Measurements from ENCODE around the gene OGFOD3.

The OGFOD3 gene

GRCh38 chr17:82403662-82404660 lies 14.4 kb downstream of the OGFOD3 start:
- TF ChIP-seq TAF1 (IDR thresholded peaks at IDR 0.05; ENCODE audit: low read depth) (no peak), TCF12 (IDR thresholded peaks at IDR 0.05; ENCODE audit: low read depth) (no peak), EP300 (IDR thresholded peaks at IDR 0.05; ENCODE audit: borderline replicate concordance) (no peak), NFIC (IDR thresholded peaks at IDR 0.05) (no peak), ZBTB7A (IDR thresholded peaks at IDR 0.05; ENCODE audit: low read depth) (no peak), REST (IDR thresholded peaks at IDR 0.05; ENCODE audit: low read depth) (no peak), MAX (IDR thresholded peaks at IDR 0.05) (no peak), CEBPB (IDR thresholded peaks at IDR 0.05) (no peak)

GRCh38 chr17:82402865-82403264 lies 15.5 kb downstream of the OGFOD3 start:
- TF ChIP-seq TEAD4 (IDR thresholded peaks at IDR 0.05) (no peak), ZBTB7A (IDR thresholded peaks at IDR 0.05; ENCODE audit: low read depth) (no peak), NFIC (IDR thresholded peaks at IDR 0.05) (no peak), EGR1 (IDR thresholded peaks at IDR 0.05) (no peak), CEBPB (IDR thresholded peaks at IDR 0.05) (no peak), YY1 (IDR thresholded peaks at IDR 0.05; ENCODE audit: low read depth) (no peak), TAF1 (IDR thresholded peaks at IDR 0.05; ENCODE audit: low read depth) (no peak), CREB1 (IDR thresholded peaks at IDR 0.05; ENCODE audit: low read depth) (no peak), RAD21 (IDR thresholded peaks at IDR 0.05; ENCODE audit: low read depth) (no peak), FOXM1 (IDR thresholded peaks at IDR 0.05; ENCODE audit: borderline replicate concordance, low read depth) (no peak), TCF12 (IDR thresholded peaks at IDR 0.05; ENCODE audit: low read depth) (no peak), EP300 (IDR thresholded peaks at IDR 0.05; ENCODE audit: borderline replicate concordance) (no peak), MAX (IDR thresholded peaks at IDR 0.05) (no peak), USF1 (IDR thresholded peaks at IDR 0.05) (no peak), REST (IDR thresholded peaks at IDR 0.05; ENCODE audit: low read depth) (no peak)

GRCh38 chr17:82400830-82401229 lies 17.6 kb downstream of the OGFOD3 start:
- no peak for TF ChIP-seq EGR1 (IDR thresholded peaks at IDR 0.05)

GRCh38 chr17:82400206-82400605 lies 18.2 kb downstream of the OGFOD3 start:
- TF ChIP-seq USF1 (IDR thresholded peaks at IDR 0.05) (no peak), MAX (IDR thresholded peaks at IDR 0.05) (no peak), CEBPB (IDR thresholded peaks at IDR 0.05) (no peak), EP300 (IDR thresholded peaks at IDR 0.05; ENCODE audit: borderline replicate concordance) (no peak), NFIC (IDR thresholded peaks at IDR 0.05) (no peak), ZBTB7A (IDR thresholded peaks at IDR 0.05; ENCODE audit: low read depth) (no peak), CREB1 (IDR thresholded peaks at IDR 0.05; ENCODE audit: low read depth) (no peak), TCF12 (IDR thresholded peaks at IDR 0.05; ENCODE audit: low read depth) (no peak), REST (IDR thresholded peaks at IDR 0.05; ENCODE audit: low read depth) (no peak), TEAD4 (IDR thresholded peaks at IDR 0.05) (no peak), YY1 (IDR thresholded peaks at IDR 0.05; ENCODE audit: low read depth) (no peak), RAD21 (IDR thresholded peaks at IDR 0.05; ENCODE audit: low read depth) (no peak), EGR1 (IDR thresholded peaks at IDR 0.05) (no peak), FOXM1 (IDR thresholded peaks at IDR 0.05; ENCODE audit: borderline replicate concordance, low read depth) (no peak), TAF1 (IDR thresholded peaks at IDR 0.05; ENCODE audit: low read depth) (no peak)

All from Ishikawa (cell line).